ENCODE data around the gene TPP1.

Gene TPP1

GRCh38 chr11:6628526-6628925, 9.3 kb upstream of the TPP1 start:
- H3K27ac ChIP-seq: no peak overlapping the region
- no peak overlapping the region for H3K4me3 ChIP-seq
- DNase-seq (ENCODE audit: low spot score): no peak
- TF ChIP-seq, protein P1, sequence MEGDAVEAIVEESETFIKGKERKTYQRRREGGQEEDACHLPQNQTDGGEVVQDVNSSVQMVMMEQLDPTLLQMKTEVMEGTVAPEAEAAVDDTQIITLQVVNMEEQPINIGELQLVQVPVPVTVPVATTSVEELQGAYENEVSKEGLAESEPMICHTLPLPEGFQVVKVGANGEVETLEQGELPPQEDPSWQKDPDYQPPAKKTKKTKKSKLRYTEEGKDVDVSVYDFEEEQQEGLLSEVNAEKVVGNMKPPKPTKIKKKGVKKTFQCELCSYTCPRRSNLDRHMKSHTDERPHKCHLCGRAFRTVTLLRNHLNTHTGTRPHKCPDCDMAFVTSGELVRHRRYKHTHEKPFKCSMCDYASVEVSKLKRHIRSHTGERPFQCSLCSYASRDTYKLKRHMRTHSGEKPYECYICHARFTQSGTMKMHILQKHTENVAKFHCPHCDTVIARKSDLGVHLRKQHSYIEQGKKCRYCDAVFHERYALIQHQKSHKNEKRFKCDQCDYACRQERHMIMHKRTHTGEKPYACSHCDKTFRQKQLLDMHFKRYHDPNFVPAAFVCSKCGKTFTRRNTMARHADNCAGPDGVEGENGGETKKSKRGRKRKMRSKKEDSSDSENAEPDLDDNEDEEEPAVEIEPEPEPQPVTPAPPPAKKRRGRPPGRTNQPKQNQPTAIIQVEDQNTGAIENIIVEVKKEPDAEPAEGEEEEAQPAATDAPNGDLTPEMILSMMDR (IDR thresholded peaks at IDR 0.05): no peak

- no peak overlapping the region for H3K4me3 ChIP-seq
- no peak overlapping the region for H3K27ac ChIP-seq
- no peak for DNase-seq (ENCODE audit: low spot score)
- TF ChIP-seq, protein P1 (IDR thresholded peaks at IDR 0.05): no peak
Measured at GRCh38 chr11:6627762-6628241, 8.6 kb upstream of the TPP1 start.

GRCh38 chr11:6626971-6627761, 7.9 kb upstream of the TPP1 start:
- TF ChIP-seq, protein P1 (IDR thresholded peaks at IDR 0.05): no peak
- no peak overlapping the region for H3K27ac ChIP-seq
- DNase-seq (ENCODE audit: low spot score): no peak
- no peak overlapping the region for H3K4me3 ChIP-seq

DNA sequence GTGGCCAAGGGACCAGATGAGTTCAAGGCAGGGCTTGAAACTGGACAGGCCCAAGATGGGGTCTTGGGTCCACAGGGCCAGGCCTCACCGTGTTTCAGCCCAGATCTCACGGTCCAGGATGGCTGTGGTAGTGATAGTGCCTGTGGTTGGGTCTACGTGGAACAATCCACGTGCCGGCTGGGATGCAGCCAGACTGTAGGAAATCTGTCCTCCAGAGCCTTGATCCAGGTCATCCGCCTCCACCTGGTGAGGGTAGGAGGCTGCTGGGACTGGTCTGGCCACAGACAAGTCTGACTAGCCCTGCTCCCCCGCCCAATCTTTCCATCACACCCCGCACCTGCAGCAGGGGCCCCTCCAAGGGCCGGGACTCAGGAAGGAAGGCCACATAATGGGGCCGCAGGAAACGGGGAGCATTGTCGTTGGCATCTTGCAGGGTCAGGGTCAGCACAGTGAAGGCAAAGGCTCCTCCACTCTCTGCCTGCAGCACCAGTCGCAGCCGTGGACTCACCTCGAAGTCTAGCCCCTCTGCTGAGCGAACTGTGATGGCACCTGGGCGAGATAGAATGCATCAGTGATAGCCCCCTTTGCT, 6.7 kb upstream of the TPP1 start:
- Histone ChIP-seq H3K27ac (no peak overlapping the region), H3K4me3 (no peak overlapping the region)
- DNase-seq (ENCODE audit: low spot score): no peak
- TF ChIP-seq, protein P1 (IDR thresholded peaks at IDR 0.05): no peak

DNA sequence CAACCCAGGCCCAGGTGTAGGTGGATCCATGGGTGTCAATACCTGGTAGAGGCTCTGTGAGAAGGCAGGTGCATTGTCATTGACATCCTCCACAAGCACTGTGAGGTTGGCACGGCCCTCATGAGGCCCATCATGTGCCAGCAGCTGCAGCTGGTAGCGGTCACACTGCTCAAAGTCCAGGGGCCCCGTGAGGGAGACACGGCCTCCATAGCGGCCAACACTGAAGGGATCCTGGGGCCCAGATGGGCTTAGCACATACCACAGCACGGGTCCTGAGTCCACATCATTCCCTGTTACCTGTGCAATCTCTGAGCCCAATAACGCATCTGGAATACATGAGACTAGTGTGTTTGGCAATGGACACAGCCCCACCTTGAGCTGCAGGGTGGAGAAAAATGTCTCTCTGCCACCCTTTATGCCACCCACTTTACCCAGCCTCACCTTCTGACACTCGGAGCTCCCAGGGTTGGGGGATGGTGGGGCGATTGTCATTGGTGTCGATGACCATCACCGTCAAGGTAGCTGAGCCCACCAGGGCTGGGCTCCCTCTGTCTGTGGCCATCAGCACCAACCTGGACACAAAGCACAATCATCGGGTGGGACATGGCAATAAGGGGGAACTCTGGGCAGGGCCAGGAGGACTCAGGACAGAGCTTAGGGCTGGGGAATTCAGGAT, 6.1 kb upstream of the TPP1 start:
- Histone ChIP-seq H3K27ac (no peak overlapping the region), H3K4me3 (no peak overlapping the region)
- TF ChIP-seq, protein P1 (IDR thresholded peaks at IDR 0.05): no peak
- DNase-seq (ENCODE audit: low spot score): no peak

DNA sequence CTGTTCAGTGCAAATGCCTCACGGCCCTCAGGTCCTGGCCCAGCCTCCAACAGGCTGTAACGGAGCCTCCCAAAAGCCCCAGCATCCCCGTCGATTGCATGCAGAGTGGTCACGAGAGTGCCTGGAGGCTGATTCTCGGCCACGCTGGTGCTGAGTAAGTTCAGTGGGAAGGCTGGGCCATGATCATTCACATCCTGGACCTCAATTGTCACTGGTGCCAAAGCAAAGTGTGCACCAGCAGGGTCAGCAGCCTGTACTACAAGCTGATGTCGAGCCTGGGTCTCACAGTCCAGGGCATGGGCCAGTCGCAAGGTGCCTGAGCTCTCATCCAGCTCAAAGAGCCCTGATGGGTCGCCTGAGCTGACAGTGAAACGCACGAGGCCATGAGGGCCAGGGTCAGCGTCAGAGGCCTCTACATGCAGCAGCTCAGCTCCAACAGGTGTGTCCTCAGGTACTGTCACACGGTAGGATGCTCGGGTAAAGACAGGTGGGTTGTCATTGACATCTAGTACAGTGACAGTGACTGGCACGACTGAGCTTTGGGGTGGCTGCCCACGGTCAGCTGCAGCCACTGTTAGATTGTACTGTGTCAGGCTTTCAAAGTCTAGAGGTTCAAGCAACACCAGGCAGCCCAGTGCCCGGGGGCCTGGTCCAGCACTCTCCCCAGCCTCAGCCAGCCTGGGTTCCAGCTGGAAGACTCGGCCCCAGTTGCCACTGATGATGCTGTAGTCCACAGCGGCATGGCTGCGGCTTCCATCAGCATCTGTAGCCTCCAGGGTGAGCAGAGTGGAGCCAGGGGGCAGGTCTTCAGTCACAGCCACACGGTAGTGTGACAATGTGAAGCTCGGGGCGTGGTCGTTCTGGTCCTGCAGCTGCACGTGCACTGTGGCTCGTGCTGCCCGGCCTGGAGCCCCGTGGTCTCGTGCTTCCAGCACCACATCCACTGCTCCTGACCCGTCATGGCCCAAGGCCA, 4.5 kb upstream of the TPP1 start:
- Histone ChIP-seq H3K4me3 (no peak overlapping the region), H3K27ac (no peak overlapping the region)
- DNase-seq (ENCODE audit: low spot score): no peak
- TF ChIP-seq, protein P1 (IDR thresholded peaks at IDR 0.05): no peak
